Measurements from ENCODE around the gene BTBD18.

Gene BTBD18

GRCh38 chr11:57779276-57779675, 27.7 kb upstream of the BTBD18 start:
- ATAC-seq (no peak), DNase-seq (ENCODE audit: low spot score in 2 of 2) (no peak)
- no peaks in the 10 kb centered on the region for H3K4me1 Mint-ChIP-seq
- no peaks in the 10 kb centered on the region for H3K36me3 Mint-ChIP-seq
- H3K4me3 Mint-ChIP-seq: no peak overlapping the region
- H3K27ac Mint-ChIP-seq: no peak overlapping the region
- no peaks in the 10 kb centered on the region for H3K9me3 Mint-ChIP-seq

GRCh38 chr11:57778318-57779037, 26.9 kb upstream of the BTBD18 start:
- H3K4me3 Mint-ChIP-seq: no peak overlapping the region
- no peak overlapping the region for H3K27ac Mint-ChIP-seq
- H3K4me1 Mint-ChIP-seq: no peaks in the 10 kb centered on the region

GRCh38 chr11:57777969-57778317, 26.3 kb upstream of the BTBD18 start:
- ATAC-seq (no peak), DNase-seq (ENCODE audit: low spot score in 2 of 2) (no peak)
- Mint-ChIP-seq H3K4me3 (no peak overlapping the region), H3K27ac (no peak overlapping the region), H3K4me1 (no peaks in the 10 kb centered on the region), H3K36me3 (no peaks in the 10 kb centered on the region), H3K9me3 (no peaks in the 10 kb centered on the region)

More at GRCh38 chr11:57778318-57779037, 26.9 kb upstream of the BTBD18 start:
- ATAC-seq (no peak), DNase-seq (ENCODE audit: low spot score in 2 of 2) (no peak)
- Mint-ChIP-seq H3K9me3 (no peaks in the 10 kb centered on the region), H3K36me3 (no peaks in the 10 kb centered on the region)

GRCh38 chr11:57776577-57777210, 25.1 kb upstream of the BTBD18 start:
- ATAC-seq (no peak), DNase-seq (ENCODE audit: low spot score in 2 of 2) (no peak)
- H3K4me1 Mint-ChIP-seq: no peaks in the 10 kb centered on the region
- H3K36me3 Mint-ChIP-seq: no peaks in the 10 kb centered on the region
- H3K9me3 Mint-ChIP-seq: no peaks in the 10 kb centered on the region
- no peak overlapping the region for H3K27ac Mint-ChIP-seq
- H3K4me3 Mint-ChIP-seq: no peak overlapping the region

GRCh38 chr11:57776031-57776521, 24.5 kb upstream of the BTBD18 start:
- Mint-ChIP-seq H3K4me3 (no peak overlapping the region), H3K9me3 (no peaks in the 10 kb centered on the region), H3K4me1 (no peaks in the 10 kb centered on the region), H3K36me3 (no peaks in the 10 kb centered on the region), H3K27ac (no peak overlapping the region)
- DNase-seq (ENCODE audit: low spot score in 2 of 2) (no peak), ATAC-seq (no peak)

GRCh38 chr11:57775491-57775890, 23.9 kb upstream of the BTBD18 start:
- DNase-seq (ENCODE audit: low spot score in 2 of 2) (no peak), ATAC-seq (no peak)
- Mint-ChIP-seq H3K4me3 (no peak overlapping the region), H3K27ac (no peak overlapping the region), H3K36me3 (no peaks in the 10 kb centered on the region), H3K4me1 (no peaks in the 10 kb centered on the region), H3K9me3 (no peaks in the 10 kb centered on the region)

- no peaks in the 10 kb centered on the region for H3K4me1 Mint-ChIP-seq
- ATAC-seq: no peak
These were observed 21.5 kb upstream of the BTBD18 start for GRCh38 chr11:57773026-57773598.

GRCh38 chr11:57772562-57772961, 20.9 kb upstream of the BTBD18 start:
- Mint-ChIP-seq H3K4me1 (no peaks in the 10 kb centered on the region), H3K36me3 (peaks cover 6% of the 10 kb centered on the region), H3K4me3 (no peak overlapping the region), H3K9me3 (no peaks in the 10 kb centered on the region), H3K27ac (no peak overlapping the region)
- ATAC-seq (no peak), DNase-seq (ENCODE audit: low spot score in 2 of 2) (no peak)

More at GRCh38 chr11:57773026-57773598, 21.5 kb upstream of the BTBD18 start:
- no peak for DNase-seq (ENCODE audit: low spot score in 2 of 2)
- H3K36me3 Mint-ChIP-seq: peaks cover 2% of the 10 kb centered on the region
- no peaks in the 10 kb centered on the region for H3K9me3 Mint-ChIP-seq
- no peak overlapping the region for H3K4me3 Mint-ChIP-seq
- no peak overlapping the region for H3K27ac Mint-ChIP-seq

- Mint-ChIP-seq H3K4me1 (no peaks in the 10 kb centered on the region), H3K9me3 (no peaks in the 10 kb centered on the region), H3K36me3 (peaks cover 6% of the 10 kb centered on the region), H3K27ac (no peak overlapping the region), H3K4me3 (no peak overlapping the region)
- ATAC-seq (no peak), DNase-seq (ENCODE audit: low spot score in 2 of 2) (no peak)
These were observed 19.7 kb upstream of the BTBD18 start for GRCh38 chr11:57771365-57771764.

- peaks cover 6% of the 10 kb centered on the region for H3K36me3 Mint-ChIP-seq
- H3K9me3 Mint-ChIP-seq: no peaks in the 10 kb centered on the region
- no peaks in the 10 kb centered on the region for H3K4me1 Mint-ChIP-seq
- no peak overlapping the region for H3K4me3 Mint-ChIP-seq
- ATAC-seq: no peak
- H3K27ac Mint-ChIP-seq: no peak overlapping the region
- DNase-seq (ENCODE audit: low spot score in 2 of 2): no peak
These were observed 19.2 kb upstream of the BTBD18 start for GRCh38 chr11:57770793-57771192.

- no peaks in the 10 kb centered on the region for H3K9me3 Mint-ChIP-seq
- H3K36me3 Mint-ChIP-seq: peaks cover 6% of the 10 kb centered on the region
- no peak for ATAC-seq
- no peaks in the 10 kb centered on the region for H3K4me1 Mint-ChIP-seq
- no peak for DNase-seq (ENCODE audit: low spot score in 2 of 2)
- no peak overlapping the region for H3K4me3 Mint-ChIP-seq
- no peak overlapping the region for H3K27ac Mint-ChIP-seq
These were observed 13.4 kb upstream of the BTBD18 start for GRCh38 chr11:57764972-57765371.

- ATAC-seq: no peak
- H3K27ac Mint-ChIP-seq: no peak overlapping the region
These were observed 12.9 kb upstream of the BTBD18 start for GRCh38 chr11:57764566-57764965.

GRCh38 chr11:57764021-57764420, 12.4 kb upstream of the BTBD18 start:
- Mint-ChIP-seq H3K4me1 (no peaks in the 10 kb centered on the region), H3K4me3 (no peak overlapping the region), H3K36me3 (peaks cover 6% of the 10 kb centered on the region), H3K27ac (no peak overlapping the region), H3K9me3 (no peaks in the 10 kb centered on the region)
- no peak for ATAC-seq
- DNase-seq (ENCODE audit: low spot score in 2 of 2): no peak

More at GRCh38 chr11:57764566-57764965, 12.9 kb upstream of the BTBD18 start:
- Mint-ChIP-seq H3K36me3 (peaks cover 6% of the 10 kb centered on the region), H3K4me1 (no peaks in the 10 kb centered on the region), H3K9me3 (no peaks in the 10 kb centered on the region), H3K4me3 (no peak overlapping the region)
- no peak for DNase-seq (ENCODE audit: low spot score in 2 of 2)

GRCh38 chr11:57763568-57763967, 11.9 kb upstream of the BTBD18 start:
- H3K4me1 Mint-ChIP-seq: no peaks in the 10 kb centered on the region
- ATAC-seq: no peak
- H3K36me3 Mint-ChIP-seq: peaks cover 6% of the 10 kb centered on the region
- H3K27ac Mint-ChIP-seq: no peak overlapping the region
- no peak overlapping the region for H3K4me3 Mint-ChIP-seq
- no peak for DNase-seq (ENCODE audit: low spot score in 2 of 2)
- H3K9me3 Mint-ChIP-seq: no peaks in the 10 kb centered on the region

- H3K27ac Mint-ChIP-seq: no peak overlapping the region
- H3K36me3 Mint-ChIP-seq: no peaks in the 10 kb centered on the region
- no peaks in the 10 kb centered on the region for H3K4me1 Mint-ChIP-seq
- ATAC-seq: no peak
- no peaks in the 10 kb centered on the region for H3K9me3 Mint-ChIP-seq
- DNase-seq (ENCODE audit: low spot score in 2 of 2): no peak
- peak overlapping the region; percentile 23 for H3K4me3 Mint-ChIP-seq
These were observed 10.7 kb upstream of the BTBD18 start for GRCh38 chr11:57762235-57762861.

Data from stimulated activated effector memory CD8-positive, alpha-beta T cell treated with anti-CD3 and anti-CD28 coated beads, Interleukin-12 subunit alpha, Interleukin-12 subunit beta, amount 100 ng/mL, for 72 hours (primary cell).